GM19397 (cell line): ENCODE data around the gene MRPS16.

Source experiments
- ATAC-seq: cut with Tn5 transposase; IDR thresholded peaks from one replicate; pipeline ENCODE4 v1.9.1; 2021; ENCODE audit warnings: mild to moderate bottlenecking, moderate library complexity; ENCODE audit not compliant: unreplicated experiment

MRPS16 gene

GRCh38 chr10:73244866-73245477 is 7.5 kb downstream of the MRPS16 start:
- no peak for ATAC-seq

DNA sequence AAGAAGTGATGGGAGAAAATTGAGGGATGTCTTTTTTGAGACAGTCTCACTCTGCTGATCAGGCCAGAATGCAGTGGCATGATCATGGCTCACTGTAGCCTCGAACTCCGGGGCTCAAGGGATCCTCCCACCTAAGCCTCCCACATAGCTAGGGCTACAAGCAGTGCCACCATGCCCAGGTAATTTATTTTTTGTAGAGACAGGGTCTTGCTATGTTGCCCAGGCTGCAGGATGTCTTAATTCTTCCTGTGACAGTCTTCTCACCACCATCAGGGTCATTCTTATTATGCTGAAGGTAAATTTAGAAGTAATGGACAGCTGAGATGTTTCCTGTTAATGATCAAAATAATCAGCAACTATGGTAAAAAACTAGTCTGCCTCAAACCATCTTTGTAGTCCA is 12.5 kb downstream of the MRPS16 start:
- ATAC-seq, result no peak

DNA sequence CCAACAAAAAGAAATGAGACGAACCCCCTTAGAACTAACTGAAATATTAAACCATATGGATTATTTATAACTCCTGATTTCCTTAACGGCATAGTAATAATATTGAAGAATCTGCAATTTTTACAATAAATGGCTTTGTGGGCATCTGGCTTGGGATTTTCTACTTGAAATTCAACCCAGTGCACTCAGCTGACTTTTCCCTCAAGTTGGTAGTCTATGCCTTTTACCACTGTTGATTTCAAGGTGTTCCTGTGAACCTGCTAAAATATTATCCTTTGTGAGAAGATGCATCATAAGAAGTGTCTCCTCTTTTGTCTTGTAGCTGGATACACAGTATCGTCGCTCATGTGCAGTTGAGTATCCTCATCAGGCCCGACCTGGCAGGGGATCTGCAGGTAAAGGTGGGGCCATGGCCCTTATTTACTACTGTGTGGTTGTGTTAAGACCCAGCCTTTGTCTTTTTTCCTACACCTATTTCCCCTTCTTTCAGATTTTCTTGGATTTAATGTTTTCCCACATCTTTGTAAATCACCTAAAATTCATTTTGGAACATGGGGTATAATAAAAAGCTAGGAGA is 13.4 kb downstream of the MRPS16 start:
- ATAC-seq, result no peak

GRCh38 chr10:73234695-73235094 is 17.7 kb downstream of the MRPS16 start:
- ATAC-seq, result no peak

GRCh38 chr10:73233883-73234282 is 18.6 kb downstream of the MRPS16 start:
- no peak for ATAC-seq

DNA sequence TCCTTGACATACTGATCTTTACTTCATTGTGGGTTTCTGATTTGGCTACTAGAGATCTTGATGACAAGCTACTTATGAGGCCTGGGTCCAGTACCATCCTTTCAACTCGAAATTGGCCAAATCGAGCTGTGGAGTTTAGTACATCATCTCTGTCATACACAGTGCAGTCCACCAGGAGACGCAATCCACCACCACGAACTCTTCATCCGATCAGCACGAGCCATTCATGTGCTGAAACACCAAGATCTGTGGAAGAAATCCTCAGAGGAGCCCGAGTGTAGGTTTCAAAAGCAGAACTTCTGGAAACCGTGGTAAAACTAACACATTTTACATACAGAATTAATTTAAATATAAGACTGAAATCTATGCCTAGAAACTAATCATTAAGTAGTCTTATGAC is 19.6 kb downstream of the MRPS16 start:
- no peak for ATAC-seq

GRCh38 chr10:73229567-73229966 is 22.9 kb downstream of the MRPS16 start:
- ATAC-seq, result no peak

- ATAC-seq, result no peak
Observed at GRCh38 chr10:73228247-73228646, 24.2 kb downstream of the MRPS16 start.

- no peak for ATAC-seq
Observed at GRCh38 chr10:73226663-73227062, 25.8 kb downstream of the MRPS16 start.

- no peak for ATAC-seq
Observed at GRCh38 chr10:73225518-73225917, 26.9 kb downstream of the MRPS16 start.

DNA sequence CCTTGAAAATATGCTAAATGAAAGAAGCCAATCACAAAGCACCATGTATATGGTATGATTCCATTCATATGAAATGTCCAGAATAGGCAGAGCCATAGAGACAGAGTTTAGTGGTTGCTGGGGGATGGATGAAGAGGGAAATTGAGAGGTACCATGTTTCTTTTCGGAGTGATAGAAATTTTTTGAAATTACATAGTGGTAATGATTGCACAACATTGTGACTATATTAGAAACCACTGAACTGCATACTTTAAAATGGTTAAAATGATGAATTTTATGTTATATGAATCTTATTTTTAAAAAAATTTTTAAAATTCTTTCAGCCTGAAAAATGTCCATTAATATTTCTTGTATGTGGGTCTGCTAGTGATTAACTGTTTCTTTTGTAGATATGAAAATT is 31.5 kb downstream of the MRPS16 start:
- ATAC-seq, result no peak

DNA sequence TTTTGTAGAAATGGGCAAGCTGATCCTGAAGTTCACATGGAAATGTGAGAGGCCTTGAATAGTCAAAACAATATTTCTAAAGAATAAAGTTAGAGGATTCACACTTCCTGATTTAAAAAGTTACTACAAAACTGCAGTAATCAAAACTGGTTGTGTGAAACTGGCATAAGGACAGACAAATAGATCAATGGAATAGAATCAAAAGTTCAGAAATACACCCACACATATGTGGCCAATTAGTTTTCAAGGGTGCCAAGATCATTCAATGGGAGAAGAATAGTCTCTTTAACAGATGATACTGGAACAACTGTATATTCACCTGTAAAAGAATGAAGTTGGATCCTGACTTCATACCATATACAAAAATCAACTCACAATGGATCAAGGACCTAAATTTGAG is 33.1 kb downstream of the MRPS16 start:
- no peak for ATAC-seq

DNA sequence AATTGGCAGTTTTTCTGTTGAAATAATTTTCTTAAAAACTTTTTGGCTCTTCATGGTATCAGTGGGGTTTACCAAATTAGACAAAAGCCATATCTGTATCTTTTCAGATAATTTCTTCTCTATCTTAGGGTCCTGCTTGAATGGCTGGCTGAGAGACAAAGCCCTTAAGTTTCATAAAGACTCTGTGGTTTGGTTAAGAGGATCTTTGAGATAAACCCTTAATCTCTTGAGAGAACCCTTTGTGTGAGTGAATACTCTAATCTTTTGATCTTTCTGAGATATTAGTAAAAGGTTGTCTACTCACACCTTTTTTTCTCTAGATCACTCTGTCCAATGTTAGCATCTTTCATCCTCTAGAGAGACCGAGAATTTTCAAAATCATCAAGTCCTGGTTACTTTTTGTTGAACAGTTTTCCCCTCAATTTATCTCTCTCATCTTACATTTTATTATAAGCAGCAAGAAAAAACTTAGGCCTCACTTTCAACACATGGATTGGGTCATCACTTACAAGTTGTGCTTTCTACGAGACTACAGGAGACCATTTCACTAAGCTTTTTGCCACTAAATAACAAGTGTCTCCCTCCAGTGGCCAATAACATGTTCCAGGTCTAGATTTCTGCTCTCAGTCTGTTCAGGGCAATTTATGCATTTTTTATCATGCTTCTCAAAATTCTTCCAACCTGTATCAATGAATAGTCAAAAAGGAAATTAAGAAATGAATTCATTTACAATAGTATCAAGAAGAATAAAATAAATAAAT is 33.8 kb downstream of the MRPS16 start:
- ATAC-seq, result no peak

- no peak for ATAC-seq
Observed at GRCh38 chr10:73217628-73218027, 34.8 kb downstream of the MRPS16 start.

GRCh38 chr10:73215749-73216148 is 36.7 kb downstream of the MRPS16 start:
- ATAC-seq, result no peak

DNA sequence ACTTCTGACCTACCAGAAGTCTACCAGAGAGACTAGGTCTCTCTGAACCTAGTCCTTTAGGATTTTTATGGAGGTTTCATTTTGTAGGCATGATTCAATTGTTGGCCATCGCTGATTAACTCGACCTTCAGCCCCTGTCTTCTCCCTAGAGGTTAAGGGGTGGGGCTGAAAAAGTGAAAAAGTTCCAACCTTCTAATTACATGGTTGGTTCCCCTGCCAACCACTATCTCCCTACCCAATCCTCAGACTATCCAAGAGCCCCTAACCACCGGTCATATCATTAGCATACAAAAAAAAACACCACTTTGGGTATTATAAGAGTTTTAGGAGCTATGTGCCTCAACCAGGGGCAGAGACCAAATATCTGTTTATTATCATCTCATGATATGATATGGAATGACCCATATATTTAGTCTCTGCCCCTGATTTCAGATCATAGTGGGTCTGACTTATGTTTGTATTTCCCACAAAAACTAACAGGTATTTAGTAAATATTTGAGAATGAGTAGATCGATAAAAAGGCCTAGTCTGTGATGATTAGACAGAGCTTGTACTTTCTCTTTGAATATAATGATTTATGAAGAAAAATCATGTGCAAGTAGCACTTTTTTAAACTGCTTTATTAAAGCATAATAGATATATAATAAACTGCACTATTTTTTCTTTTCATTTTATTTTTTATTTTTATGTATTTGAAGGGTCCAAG is 41.2 kb downstream of the MRPS16 start:
- no peak for ATAC-seq

DNA sequence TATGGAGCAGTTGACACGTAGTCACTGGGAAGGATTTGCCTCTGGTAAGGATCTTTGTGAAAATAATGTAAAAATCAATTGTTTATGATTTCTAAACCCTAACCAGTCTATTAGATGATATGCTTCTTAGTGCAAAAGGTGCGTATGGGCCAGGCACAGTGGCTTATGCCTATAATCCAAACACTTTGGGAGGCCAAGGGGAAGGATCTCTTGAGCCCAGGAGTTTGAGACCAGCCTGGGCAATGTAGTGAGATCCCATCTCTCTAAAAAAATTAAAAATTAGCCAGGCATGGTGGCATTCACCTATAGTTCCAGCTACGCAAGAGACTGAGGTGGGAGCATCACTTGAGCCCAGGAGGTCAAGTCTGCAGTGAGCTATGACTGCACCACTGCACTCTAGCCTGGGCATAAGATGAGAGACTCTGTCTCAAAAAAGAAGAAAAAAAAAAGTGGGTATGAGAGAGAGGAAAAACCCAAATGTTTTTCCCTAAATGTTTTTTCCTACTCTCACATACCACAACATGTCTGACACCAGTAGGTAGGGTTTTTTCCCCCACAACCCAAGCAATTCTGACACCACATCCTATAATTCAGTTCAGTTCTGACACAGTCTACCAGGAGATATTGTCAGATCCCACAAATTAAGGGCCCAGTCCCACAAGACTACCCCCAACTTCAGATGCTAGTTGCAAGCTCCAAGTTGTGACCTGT is 41.9 kb downstream of the MRPS16 start:
- no peak for ATAC-seq

DNA sequence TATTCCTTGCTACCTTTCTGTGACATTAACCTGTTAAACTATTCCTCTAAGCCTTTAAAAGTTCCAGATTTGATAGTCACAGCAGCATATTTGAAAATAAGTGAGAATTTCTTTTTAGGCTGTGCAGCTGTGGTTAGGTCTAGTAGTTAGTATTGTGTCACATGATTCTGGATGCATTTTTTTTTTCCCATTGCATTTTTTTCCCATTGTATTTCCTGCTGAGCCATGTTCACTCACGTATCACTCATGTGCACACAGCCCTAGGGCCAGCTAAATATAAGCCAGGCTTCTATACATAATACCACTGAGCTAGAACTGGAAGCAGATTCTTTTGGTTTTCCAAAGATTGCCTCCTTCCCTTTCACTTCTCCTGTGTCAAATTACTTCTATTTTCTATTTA is 42.7 kb downstream of the MRPS16 start:
- no peak for ATAC-seq

DNA sequence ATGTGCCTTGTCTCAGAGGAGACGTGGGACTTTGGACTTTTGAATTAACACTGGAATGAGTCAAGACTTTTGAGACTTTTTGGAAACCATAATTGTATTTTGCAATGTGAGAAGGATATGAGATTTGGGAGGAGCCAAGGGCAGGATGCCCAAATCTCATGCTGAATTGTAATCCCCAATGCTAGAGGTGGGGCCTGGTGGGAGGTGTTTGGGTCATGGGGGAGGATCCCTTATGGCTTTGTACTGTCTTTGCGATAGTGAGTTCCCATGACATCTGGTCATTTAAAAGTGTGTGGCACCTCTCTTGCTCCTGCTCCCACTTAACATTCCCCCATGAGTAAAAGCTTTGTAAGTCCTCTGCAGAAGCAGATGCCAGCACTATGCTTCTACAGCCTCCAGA is 44.6 kb downstream of the MRPS16 start:
- ATAC-seq, result no peak

- ATAC-seq, result no peak
Observed at GRCh38 chr10:73206385-73206784, 46.1 kb downstream of the MRPS16 start.

GRCh38 chr10:73205890-73206289 is 46.6 kb downstream of the MRPS16 start:
- ATAC-seq, result no peak
